EL (cell line): ENCODE measurements around the gene SLC41A2.
"Not testable (repeated sequence)": the region's sequence is repeated elsewhere in the genome, so short reads cannot be mapped to it uniquely, and the experiment has no call there.

ENCODE experiments used
- DNase-seq: peaks from one replicate; pipeline ENCODE4 v3.0.0-alpha.2; 2016

The SLC41A2 gene

GRCh38 chr12:104958001-104958804 lies at the start of gene SLC41A2:
SLC41A2 (minus strand) TSS chr12:104958290; CDS start chr12:104928527, 29,763 bp downstream.
- peak; percentile 96 for DNase-seq

GRCh38 chr12:105001476-105001875 lies 43.4 kb upstream of the SLC41A2 start:
- no peak for DNase-seq

GRCh38 chr12:104999347-104999685 lies 41.2 kb upstream of the SLC41A2 start:
- DNase-seq, result no peak

- DNase-seq, result no peak
These were observed 40.6 kb upstream of the SLC41A2 start for GRCh38 chr12:104998423-104999346.

- no peak for DNase-seq
These were observed 39.5 kb upstream of the SLC41A2 start for GRCh38 chr12:104997541-104997940.

GRCh38 chr12:104994336-104994735 lies 36.2 kb upstream of the SLC41A2 start:
- DNase-seq, result no peak

- DNase-seq, result no peak
These were observed 33.6 kb upstream of the SLC41A2 start for GRCh38 chr12:104991565-104992128.

- DNase-seq, result no peak
These were observed 32.9 kb upstream of the SLC41A2 start for GRCh38 chr12:104990950-104991349.

- peak; percentile 91 for DNase-seq
These were observed 28.2 kb upstream of the SLC41A2 start, which contains the start of gene NOPCHAP1 for GRCh38 chr12:104986022-104986941. NOPCHAP1 (plus strand) TSS chr12:104986316; CDS start chr12:104986353, 37 bp downstream.

- no peak for DNase-seq
These were observed 27.1 kb upstream of the SLC41A2 start for GRCh38 chr12:104985206-104985605.

GRCh38 chr12:104977688-104978087 lies 19.6 kb upstream of the SLC41A2 start:
- not testable (repeated sequence) for DNase-seq

GRCh38 chr12:104976703-104977102 lies 18.6 kb upstream of the SLC41A2 start:
- no peak for DNase-seq

GRCh38 chr12:104975587-104976343 lies 17.7 kb upstream of the SLC41A2 start:
- DNase-seq, result peak; percentile 81

GRCh38 chr12:104974626-104975290 lies 16.7 kb upstream of the SLC41A2 start:
- DNase-seq, result peak; percentile 85

- DNase-seq, result no peak
These were observed 15.2 kb upstream of the SLC41A2 start for GRCh38 chr12:104973250-104973649.

GRCh38 chr12:104971306-104971705 lies 13.2 kb upstream of the SLC41A2 start:
- peak; percentile 49 for DNase-seq

- no peak for DNase-seq
These were observed 11.3 kb upstream of the SLC41A2 start for GRCh38 chr12:104969343-104969742.

- DNase-seq, result no peak
These were observed 8.6 kb upstream of the SLC41A2 start for GRCh38 chr12:104966677-104967076.

GRCh38 chr12:104964856-104965205 lies 6.7 kb upstream of the SLC41A2 start:
- no peak for DNase-seq

- no peak for DNase-seq
These were observed 6.2 kb upstream of the SLC41A2 start for GRCh38 chr12:104964167-104964855.
